Measurements from ENCODE around the gene ZNF408. TPM values are rescaled to one million over a fixed set of nuclear protein-coding genes. Genes with fewer than 3 reads are reported as not detected.

ZNF408 gene
- total RNA-seq, 1 experiment from 2014 or later: 14.4 TPM

- ChIA-PET CTCF (no interaction called here), RAD21 (ENCODE audit: low non-redundant PET in 1 of 2, low total read pairs in 2 of 2, uncharacterized antibody in 2 of 2, unreplicated experiment in 2 of 2) (no interaction called here), POLR2A (no interaction called here)
- Histone ChIP-seq H3K9ac (ENCODE audit: low read length) (no peak overlapping the region), H3K4me3 (replicated peaks in 1 of 2; ENCODE audit: low read depth in 1 of 2, low read length in 2 of 2) (no peak overlapping the region), H4K20me1 (ENCODE audit: insufficient read depth) (no peaks in the 10 kb centered on the region), H3K36me3 (ENCODE audit: control insufficient read depth in 1 of 2, insufficient read depth in 2 of 2, low read length in 2 of 2) (no peaks in the 10 kb centered on the region), H3K79me2 (ENCODE audit: insufficient read depth, low read length) (no peaks in the 10 kb centered on the region), H2AFZ (ENCODE audit: low read depth, low read length, poor library complexity, severe bottlenecking) (no peak overlapping the region), H3K27ac (ENCODE audit: low read depth, low read length) (no peak overlapping the region), H3K27me3 (ENCODE audit: insufficient read depth, low read length) (no peaks in the 10 kb centered on the region), H3K4me2 (ENCODE audit: low read length) (no peak overlapping the region), H3K9me3 (ENCODE audit: control insufficient read depth in 1 of 2, insufficient read depth in 1 of 2, low read depth in 1 of 2, low read length in 2 of 2) (no peaks in the 10 kb centered on the region), H3K9me2 (ENCODE audit: insufficient read depth) (no peaks in the 10 kb centered on the region), H3K4me1 (ENCODE audit: control insufficient read depth in 1 of 2, insufficient read depth in 2 of 2, low read length in 2 of 2) (no peaks in the 10 kb centered on the region)
- ATAC-seq: no peak
- no peak for DNase-seq (ENCODE audit: low read depth, low spot score)
- no peak for TF ChIP-seq SIN3A (IDR thresholded peaks at IDR 0.05; ENCODE audit: low read depth)
- TF ChIP-seq ZBTB33 (IDR thresholded peaks at IDR 0.05; ENCODE audit: extremely low read depth, insufficient replicate concordance, low read length): no peak
- no peak for TF ChIP-seq SP1 (IDR thresholded peaks at IDR 0.05; ENCODE audit: low read depth)
- TF ChIP-seq EZH2 (IDR thresholded peaks at IDR 0.05): no peak
- no peak for TF ChIP-seq CBX3 (IDR thresholded peaks at IDR 0.05; ENCODE audit: low read depth)
- TF ChIP-seq, protein P1, sequence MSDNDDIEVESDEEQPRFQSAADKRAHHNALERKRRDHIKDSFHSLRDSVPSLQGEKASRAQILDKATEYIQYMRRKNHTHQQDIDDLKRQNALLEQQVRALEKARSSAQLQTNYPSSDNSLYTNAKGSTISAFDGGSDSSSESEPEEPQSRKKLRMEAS (IDR thresholded peaks at IDR 0.05): no peak
- TF ChIP-seq CEBPB (IDR thresholded peaks at IDR 0.05; ENCODE audit: low read depth): no peak
- TF ChIP-seq POLR2AphosphoS5 (IDR thresholded peaks at IDR 0.05; ENCODE audit: low read depth, low read length): no peak
- TF ChIP-seq ZFX (IDR thresholded peaks at IDR 0.05): no peak
- TF ChIP-seq JUND (IDR thresholded peaks at IDR 0.05): no peak
- TF ChIP-seq, protein P2, sequence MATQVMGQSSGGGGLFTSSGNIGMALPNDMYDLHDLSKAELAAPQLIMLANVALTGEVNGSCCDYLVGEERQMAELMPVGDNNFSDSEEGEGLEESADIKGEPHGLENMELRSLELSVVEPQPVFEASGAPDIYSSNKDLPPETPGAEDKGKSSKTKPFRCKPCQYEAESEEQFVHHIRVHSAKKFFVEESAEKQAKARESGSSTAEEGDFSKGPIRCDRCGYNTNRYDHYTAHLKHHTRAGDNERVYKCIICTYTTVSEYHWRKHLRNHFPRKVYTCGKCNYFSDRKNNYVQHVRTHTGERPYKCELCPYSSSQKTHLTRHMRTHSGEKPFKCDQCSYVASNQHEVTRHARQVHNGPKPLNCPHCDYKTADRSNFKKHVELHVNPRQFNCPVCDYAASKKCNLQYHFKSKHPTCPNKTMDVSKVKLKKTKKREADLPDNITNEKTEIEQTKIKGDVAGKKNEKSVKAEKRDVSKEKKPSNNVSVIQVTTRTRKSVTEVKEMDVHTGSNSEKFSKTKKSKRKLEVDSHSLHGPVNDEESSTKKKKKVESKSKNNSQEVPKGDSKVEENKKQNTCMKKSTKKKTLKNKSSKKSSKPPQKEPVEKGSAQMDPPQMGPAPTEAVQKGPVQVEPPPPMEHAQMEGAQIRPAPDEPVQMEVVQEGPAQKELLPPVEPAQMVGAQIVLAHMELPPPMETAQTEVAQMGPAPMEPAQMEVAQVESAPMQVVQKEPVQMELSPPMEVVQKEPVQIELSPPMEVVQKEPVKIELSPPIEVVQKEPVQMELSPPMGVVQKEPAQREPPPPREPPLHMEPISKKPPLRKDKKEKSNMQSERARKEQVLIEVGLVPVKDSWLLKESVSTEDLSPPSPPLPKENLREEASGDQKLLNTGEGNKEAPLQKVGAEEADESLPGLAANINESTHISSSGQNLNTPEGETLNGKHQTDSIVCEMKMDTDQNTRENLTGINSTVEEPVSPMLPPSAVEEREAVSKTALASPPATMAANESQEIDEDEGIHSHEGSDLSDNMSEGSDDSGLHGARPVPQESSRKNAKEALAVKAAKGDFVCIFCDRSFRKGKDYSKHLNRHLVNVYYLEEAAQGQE (IDR thresholded peaks at IDR 0.05; ENCODE audit: low read depth): no peak
- no peak for TF ChIP-seq FOSL1 (IDR thresholded peaks at IDR 0.05; ENCODE audit: low read depth)
- TF ChIP-seq EGR1 (IDR thresholded peaks at IDR 0.05; ENCODE audit: low read depth): no peak
- TF ChIP-seq YY1 (IDR thresholded peaks at IDR 0.05; ENCODE audit: extremely low read depth, insufficient replicate concordance, low read depth, low read length): no peak
- BruUV-seq (replicated peaks): no TSS peak
- intact Hi-C loops (cut with micrococcal nuclease): no loop called here
Observed at GRCh38 chr11:46731545-46731944, 30.7 kb downstream of the ZNF408 start.

Data from HCT116 (cell line).